Glutamatergic neuron (in vitro differentiated cells): Measurements from ENCODE around the gene CLEC18C. TPM values are rescaled to one million over a fixed set of nuclear protein-coding genes. Genes with fewer than 3 reads are reported as not detected.
"Not testable (repeated sequence)": the region's sequence is repeated elsewhere in the genome, so short reads cannot be mapped to it uniquely, and the experiment has no call there.

Experiments
- DNase-seq: peaks from one replicate; pipeline ENCODE4 v3.0.0; 2022
- H3K27ac Mint-ChIP-seq: one replicate; pipeline ENCODE4 v1.8.0; 2020; ENCODE audit warnings: mild to moderate bottlenecking, mixed read lengths, inconsistent platforms; ENCODE audit not compliant: unreplicated experiment
- H3K27me3 Mint-ChIP-seq: one replicate; pipeline ENCODE4 v1.8.0; 2020; ENCODE audit warnings: mild to moderate bottlenecking, moderate library complexity, mixed read lengths, inconsistent platforms; ENCODE audit not compliant: unreplicated experiment
- H3K36me3 Mint-ChIP-seq: one replicate; pipeline ENCODE4 v1.8.0; 2020; ENCODE audit warnings: mild to moderate bottlenecking, mixed read lengths, inconsistent platforms; ENCODE audit not compliant: unreplicated experiment
- H3K4me1 Mint-ChIP-seq: one replicate; pipeline ENCODE4 v1.8.0; 2020; ENCODE audit warnings: mild to moderate bottlenecking, low read depth, mixed read lengths, inconsistent platforms; ENCODE audit not compliant: unreplicated experiment
- H3K4me3 Mint-ChIP-seq: one replicate; pipeline ENCODE4 v1.8.0; 2020; ENCODE audit warnings: mild to moderate bottlenecking, mixed read lengths, inconsistent platforms; ENCODE audit not compliant: unreplicated experiment
- H3K9me3 Mint-ChIP-seq: one replicate; pipeline ENCODE4 v1.8.0; 2020; ENCODE audit warnings: mild to moderate bottlenecking, moderate library complexity, mixed read lengths, inconsistent platforms; ENCODE audit not compliant: unreplicated experiment
- total RNA-seq: library from RNA; stranded (reverse); fragmentation: NEBNext Ultra II Directional; extraction: Animal tissue kit (Norgen Biotek cat#: 25700); gene quantifications from one replicate; pipeline ENCODE4 v1.2.1, GENCODE V29; 2021; ENCODE audit not compliant: unreplicated experiment

CLEC18C gene
- total RNA-seq, 1 donor from 2014 or later = 0.66 TPM

- not testable (repeated sequence) for H3K9me3 Mint-ChIP-seq, DNase-seq, H3K27me3 Mint-ChIP-seq, H3K4me1 Mint-ChIP-seq, H3K36me3 Mint-ChIP-seq, H3K4me3 Mint-ChIP-seq
- peak overlapping the region; percentile 83 for H3K27ac Mint-ChIP-seq
These were observed 32.8 kb downstream of the CLEC18C start for GRCh38 chr16:70206382-70206781.

GRCh38 chr16:70218586-70218985 lies 45.0 kb downstream of the CLEC18C start:
- H3K27ac Mint-ChIP-seq, DNase-seq, H3K9me3 Mint-ChIP-seq, H3K36me3 Mint-ChIP-seq, H3K4me3 Mint-ChIP-seq, H3K4me1 Mint-ChIP-seq, H3K27me3 Mint-ChIP-seq: not testable (repeated sequence)

- not testable (repeated sequence) for H3K36me3 Mint-ChIP-seq, H3K27me3 Mint-ChIP-seq, H3K4me3 Mint-ChIP-seq, H3K9me3 Mint-ChIP-seq, DNase-seq
- Mint-ChIP-seq H3K4me1 (peaks cover 12% of the 10 kb centered on the region), H3K27ac (peak overlapping the region; percentile 65)
These were observed 49.0 kb downstream of the CLEC18C start for GRCh38 chr16:70222574-70222973.

- not testable (repeated sequence) for H3K9me3 Mint-ChIP-seq, H3K36me3 Mint-ChIP-seq, H3K27me3 Mint-ChIP-seq, DNase-seq
- Mint-ChIP-seq H3K27ac (peak overlapping the region; percentile 96), H3K4me1 (peaks cover 12% of the 10 kb centered on the region), H3K4me3 (peak overlapping the region; percentile 52)
These were observed 49.6 kb downstream of the CLEC18C start for GRCh38 chr16:70223216-70223615.

DNA sequence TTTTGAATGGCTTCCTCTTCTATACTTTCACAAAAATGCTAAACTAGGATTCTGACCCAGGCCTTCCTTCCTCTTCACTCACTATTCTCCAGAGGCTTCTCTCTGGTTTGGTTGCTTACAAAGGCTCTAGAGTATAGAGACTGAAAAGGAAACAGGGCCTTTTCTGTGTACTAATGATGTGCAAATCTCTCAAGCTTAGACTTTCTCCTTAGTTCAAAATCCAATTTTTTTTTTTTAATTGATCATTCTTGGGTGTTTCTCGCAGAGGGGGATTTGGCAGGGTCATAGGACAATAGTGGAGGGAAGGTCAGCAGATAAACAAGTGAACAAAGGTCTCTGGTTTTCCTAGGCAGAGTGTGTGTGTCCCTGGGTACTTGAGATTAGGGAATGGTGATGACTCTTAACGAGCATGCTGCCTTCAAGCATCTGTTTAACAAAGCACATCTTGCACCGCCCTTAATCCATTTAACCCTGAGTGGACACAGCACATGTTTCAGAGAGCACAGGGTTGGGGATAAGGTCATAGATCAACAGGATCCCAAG lies 50.5 kb downstream of the CLEC18C start:
- not testable (repeated sequence) for DNase-seq, H3K9me3 Mint-ChIP-seq, H3K36me3 Mint-ChIP-seq, H3K27me3 Mint-ChIP-seq
- peak overlapping the region; percentile 96 for H3K27ac Mint-ChIP-seq
- peak overlapping the region; percentile 18 for H3K4me3 Mint-ChIP-seq
- peaks cover 12% of the 10 kb centered on the region for H3K4me1 Mint-ChIP-seq

GRCh38 chr16:70224645-70225044 lies 51.1 kb downstream of the CLEC18C start:
- H3K4me1 Mint-ChIP-seq = peaks cover 12% of the 10 kb centered on the region
- not testable (repeated sequence) for H3K27ac Mint-ChIP-seq, H3K9me3 Mint-ChIP-seq

DNA sequence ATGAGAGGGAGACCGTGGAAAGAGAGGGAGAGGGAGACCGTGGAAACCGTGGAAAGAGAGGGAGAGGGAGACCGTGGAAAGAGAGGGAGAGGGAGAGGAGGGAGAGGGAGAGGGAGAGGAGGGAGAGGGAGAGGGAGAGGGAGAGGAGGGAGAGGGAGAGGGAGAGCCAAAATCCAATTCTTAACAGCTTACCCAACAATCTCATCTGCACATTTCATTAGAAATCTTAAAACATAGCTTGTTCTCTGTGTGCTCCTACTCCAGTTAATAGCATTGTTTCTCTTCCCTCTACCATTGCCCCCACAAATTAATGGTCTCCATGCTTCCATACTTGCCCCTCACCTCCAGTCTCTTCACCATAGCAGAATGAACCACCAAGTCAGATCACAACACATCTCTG lies 51.8 kb downstream of the CLEC18C start:
- Mint-ChIP-seq H3K4me1 (peaks cover 12% of the 10 kb centered on the region), H3K27ac (peak overlapping the region; percentile 59)
- DNase-seq, H3K4me3 Mint-ChIP-seq, H3K27me3 Mint-ChIP-seq, H3K36me3 Mint-ChIP-seq, H3K9me3 Mint-ChIP-seq: not testable (repeated sequence)

More at GRCh38 chr16:70224645-70225044, 51.1 kb downstream of the CLEC18C start:
- DNase-seq, H3K4me3 Mint-ChIP-seq, H3K27me3 Mint-ChIP-seq, H3K36me3 Mint-ChIP-seq: not testable (repeated sequence)

DNA sequence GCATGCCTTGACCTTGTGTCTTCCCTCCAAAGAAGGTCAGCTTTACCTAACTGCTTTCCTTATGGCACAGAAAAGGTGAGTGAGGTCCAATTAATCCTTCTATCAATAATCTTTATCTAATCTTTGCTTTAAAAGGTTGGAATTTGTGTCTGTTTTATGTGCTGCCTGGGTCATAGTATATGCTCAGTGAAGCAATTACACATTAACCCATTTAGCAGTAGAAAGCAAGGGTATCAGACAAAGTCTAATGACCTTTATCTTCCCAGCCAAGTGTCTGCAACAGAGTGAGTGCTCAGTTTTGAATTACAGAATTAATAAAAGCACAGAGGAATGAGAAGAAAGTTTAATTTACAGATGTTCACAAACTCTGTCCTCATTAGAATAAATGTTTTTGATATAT lies 52.4 kb downstream of the CLEC18C start:
- not testable (repeated sequence) for H3K27me3 Mint-ChIP-seq, H3K36me3 Mint-ChIP-seq, H3K9me3 Mint-ChIP-seq, DNase-seq, H3K27ac Mint-ChIP-seq, H3K4me3 Mint-ChIP-seq
- peaks cover 12% of the 10 kb centered on the region for H3K4me1 Mint-ChIP-seq

DNA sequence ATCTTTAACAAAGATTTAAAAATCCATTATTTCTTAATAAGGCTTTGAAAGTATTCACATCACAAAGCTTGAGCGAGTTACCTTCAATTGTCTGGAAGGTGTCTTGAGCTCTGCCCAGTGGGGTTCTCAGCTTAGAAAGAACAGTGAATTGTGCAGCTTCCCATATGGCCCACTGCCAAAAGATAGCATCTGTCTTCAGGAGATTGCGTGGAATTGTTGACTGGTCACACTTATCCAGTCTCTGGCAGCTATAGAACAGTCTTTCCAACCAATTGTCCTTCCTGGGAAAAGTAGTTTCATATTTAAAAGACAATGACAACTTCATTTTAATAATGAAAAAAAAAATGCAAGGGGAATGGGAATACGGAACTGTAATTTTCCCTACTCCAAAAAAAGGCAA lies 58.2 kb downstream of the CLEC18C start:
- not testable (repeated sequence) for H3K27me3 Mint-ChIP-seq, H3K9me3 Mint-ChIP-seq, H3K4me1 Mint-ChIP-seq, H3K4me3 Mint-ChIP-seq, DNase-seq, H3K36me3 Mint-ChIP-seq
- H3K27ac Mint-ChIP-seq = peak overlapping the region; percentile 68

Other genes starting within 250 kb of the CLEC18C start
- gene CLEC18A, start 222.5 kb upstream of the CLEC18C start, total RNA-seq = 2.5 TPM
- 19.1 TPM for gene PDPR, start 59.5 kb upstream of the CLEC18C start, total RNA-seq
- 62.8 TPM for gene EXOSC6, start 78.2 kb downstream of the CLEC18C start, total RNA-seq
- gene AARS1, start 115.7 kb downstream of the CLEC18C start, total RNA-seq = 179 TPM
- 50.4 TPM for gene DDX19B, start 125.4 kb downstream of the CLEC18C start, total RNA-seq
- 33.0 TPM for gene DDX19A, start 173.1 kb downstream of the CLEC18C start, total RNA-seq